CD4-positive, alpha-beta T cell treated with Interleukin-4 for 1 hour (primary cell): ENCODE measurements around the gene LRRC56.
A peak's percentile ranks its signal among the peaks of the same experiment; 100 is the strongest.

Experiments used
- DNase-seq, 2 donors: peaks; one replicate each; pipeline ENCODE4 v3.0.0-alpha.2; 2020 to 2022

The LRRC56 gene

GRCh38 chr11:536841-537621 is at the start of gene LRRC56:
Gene LRRC56, plus strand, starts transcription at chr11:537527. Its CDS starts 3,158 bp downstream, at chr11:540685.
- peak; percentile 95 to 96 for DNase-seq

GRCh38 chr11:487571-488021 is 49.7 kb upstream of the LRRC56 start:
- DNase-seq = no peak

DNA sequence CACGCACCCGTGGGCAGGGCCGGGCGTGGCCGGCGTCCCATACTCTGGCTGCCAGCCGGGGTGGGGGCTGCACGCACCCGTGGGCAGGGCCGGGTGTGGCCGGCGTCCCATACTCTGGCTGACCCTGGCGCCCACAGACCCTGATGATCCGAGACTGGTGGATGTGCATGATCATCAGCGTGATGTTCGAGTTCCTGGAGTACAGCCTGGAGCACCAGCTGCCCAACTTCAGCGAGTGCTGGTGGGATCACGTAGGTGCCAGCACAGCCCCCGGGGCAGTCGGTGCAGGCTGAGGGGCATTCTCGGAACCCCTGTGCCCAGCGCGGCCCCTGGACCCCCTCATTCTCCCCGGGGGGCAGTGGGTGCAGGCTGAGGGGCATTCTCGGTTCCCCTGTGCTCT is 49.3 kb upstream of the LRRC56 start:
- no peak for DNase-seq

DNA sequence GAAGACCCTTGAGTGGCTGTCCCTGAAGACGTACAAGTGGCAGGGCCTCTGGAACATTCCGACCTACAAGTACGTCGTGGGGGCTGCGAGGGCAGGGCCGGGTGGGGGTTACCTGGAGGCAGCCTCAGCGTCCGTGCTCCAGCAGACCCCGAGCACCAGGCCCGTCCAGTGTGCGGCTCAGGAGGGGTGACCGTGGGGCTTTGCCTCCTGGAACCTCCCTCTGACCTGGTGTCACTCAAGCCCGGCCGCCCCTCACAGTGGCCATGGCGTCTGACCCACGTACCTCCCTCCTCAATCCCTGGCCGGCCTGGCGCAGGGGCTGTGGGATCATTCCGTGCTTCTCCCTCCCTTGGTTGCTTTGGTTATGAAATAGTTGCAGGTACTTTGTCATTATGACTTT is 48.7 kb upstream of the LRRC56 start:
- DNase-seq = no peak

- DNase-seq = no peak
Measured at GRCh38 chr11:488992-489391, 48.3 kb upstream of the LRRC56 start.

DNA sequence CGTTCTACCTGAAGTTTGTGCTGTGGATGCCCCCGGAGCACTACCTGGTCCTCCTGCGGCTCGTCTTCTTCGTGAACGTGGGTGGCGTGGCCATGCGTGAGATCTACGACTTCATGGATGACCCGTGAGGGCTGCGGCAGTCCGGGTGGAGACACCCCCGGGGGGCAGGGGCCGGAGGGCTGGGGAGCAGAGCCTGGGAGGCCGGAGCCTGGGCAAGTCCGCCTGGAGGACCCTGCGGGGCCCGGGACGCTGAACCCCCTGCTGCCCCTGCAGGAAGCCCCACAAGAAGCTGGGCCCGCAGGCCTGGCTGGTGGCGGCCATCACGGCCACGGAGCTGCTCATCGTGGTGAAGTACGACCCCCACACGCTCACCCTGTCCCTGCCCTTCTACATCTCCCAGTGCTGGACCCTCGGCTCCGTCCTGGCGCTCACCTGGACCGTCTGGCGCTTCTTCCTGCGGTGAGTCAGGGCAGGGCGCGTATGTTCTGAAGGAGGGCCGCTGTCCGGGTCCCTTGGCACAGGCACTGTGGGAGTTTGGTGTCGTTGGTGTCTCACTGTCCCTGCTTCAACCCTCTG is 47.6 kb upstream of the LRRC56 start:
- DNase-seq = no peak

- DNase-seq = no peak
Measured at GRCh38 chr11:490186-490929, 47.0 kb upstream of the LRRC56 start.

DNA sequence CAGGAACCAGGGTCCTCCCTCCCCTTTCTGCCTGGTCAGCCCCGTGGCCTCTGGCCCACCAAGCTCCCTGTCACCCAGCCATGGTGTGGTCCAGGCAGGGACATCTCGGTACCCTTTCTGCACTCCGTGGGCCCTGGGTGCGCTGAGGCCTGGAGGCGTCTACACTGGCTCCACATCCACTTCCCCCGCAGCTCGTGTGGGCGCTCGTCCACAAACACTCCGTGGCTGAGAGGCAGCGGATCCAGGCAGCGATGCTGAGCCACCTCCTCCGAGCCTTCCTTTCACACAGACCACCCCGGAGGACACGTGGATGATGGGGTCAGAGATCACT is 46.4 kb upstream of the LRRC56 start:
- DNase-seq = no peak

DNA sequence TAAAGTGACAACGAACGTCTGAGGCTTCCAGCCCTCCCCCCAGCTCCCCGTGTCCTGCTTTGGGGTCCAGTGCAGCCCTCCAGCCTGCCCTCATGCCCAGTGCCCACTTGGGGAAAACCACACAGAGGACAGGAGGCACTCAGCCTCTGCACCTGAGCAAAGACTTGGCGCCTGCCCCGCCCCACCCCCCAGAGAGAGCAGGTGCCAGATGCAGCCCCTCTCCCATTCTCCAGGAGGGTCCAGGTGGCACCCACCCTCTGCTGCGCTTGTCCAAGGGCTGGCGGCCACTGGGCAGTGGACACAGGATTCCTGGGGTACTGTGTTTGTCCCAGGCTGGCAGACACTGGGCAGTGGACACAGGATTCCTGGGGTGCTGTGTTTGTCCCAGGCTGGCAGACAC is 46.0 kb upstream of the LRRC56 start:
- no peak for DNase-seq

DNA sequence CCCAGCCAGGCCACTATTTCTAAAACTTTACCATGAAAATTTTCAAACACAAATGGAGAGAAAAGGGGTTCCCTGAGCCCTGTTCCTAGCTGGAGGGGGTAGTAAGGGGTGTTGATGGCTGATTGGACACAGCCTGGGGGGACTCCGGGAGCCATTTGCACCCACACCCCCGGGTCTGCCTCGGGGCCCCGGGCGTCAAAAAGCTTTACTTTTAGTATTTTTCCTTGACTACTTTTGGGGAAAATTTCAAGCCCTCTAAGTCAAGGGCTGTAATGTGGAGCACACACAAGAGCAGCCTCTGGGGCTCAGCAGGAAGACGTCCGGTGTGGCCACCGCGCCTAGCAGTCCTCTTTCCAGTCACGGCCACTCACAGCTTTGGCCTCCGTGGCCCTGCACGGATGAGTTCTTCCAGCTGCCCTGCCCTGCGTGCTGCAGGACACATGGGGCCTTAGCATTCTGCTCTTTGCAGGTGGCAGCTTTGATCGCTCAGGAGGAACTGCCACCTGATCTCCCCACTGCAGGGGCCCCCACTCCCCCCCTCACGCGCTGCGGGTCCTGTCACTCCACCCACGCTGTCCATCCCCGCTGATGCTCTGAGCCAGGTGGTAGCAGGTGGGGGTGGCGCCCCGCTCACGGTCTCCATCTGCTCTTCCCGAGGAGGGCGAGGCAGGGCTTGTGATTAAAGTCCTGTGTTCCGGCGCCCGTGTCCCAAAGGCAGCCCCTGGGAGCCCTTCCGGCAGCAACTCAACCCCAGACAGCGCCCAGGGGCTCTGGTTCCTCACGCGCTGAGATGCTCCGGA is 44.7 kb upstream of the LRRC56 start:
- DNase-seq = no peak

- DNase-seq = no peak
Measured at GRCh38 chr11:494761-495536, 42.4 kb upstream of the LRRC56 start.

DNA sequence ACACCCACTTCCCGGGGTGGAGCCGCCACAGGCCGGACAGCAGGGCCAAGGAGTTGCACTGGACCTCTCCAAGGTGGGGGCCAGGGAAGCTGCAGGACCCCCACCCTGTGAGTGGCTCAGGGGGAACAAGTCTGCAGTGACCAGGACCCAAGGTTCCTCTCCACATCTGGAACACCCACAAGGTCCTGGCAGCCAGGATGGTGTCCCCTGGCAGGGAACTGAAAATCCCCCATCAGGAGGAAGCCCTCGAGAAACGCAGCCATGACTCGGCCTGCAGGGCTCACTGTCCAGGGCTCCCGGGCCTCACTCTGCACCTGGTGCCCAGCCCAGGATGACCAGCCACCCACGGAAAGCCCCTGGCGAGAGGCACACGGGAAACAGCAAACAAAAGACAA is 41.8 kb upstream of the LRRC56 start:
- no peak for DNase-seq

GRCh38 chr11:496834-497564 is 40.3 kb upstream of the LRRC56 start:
- DNase-seq = no peak

DNA sequence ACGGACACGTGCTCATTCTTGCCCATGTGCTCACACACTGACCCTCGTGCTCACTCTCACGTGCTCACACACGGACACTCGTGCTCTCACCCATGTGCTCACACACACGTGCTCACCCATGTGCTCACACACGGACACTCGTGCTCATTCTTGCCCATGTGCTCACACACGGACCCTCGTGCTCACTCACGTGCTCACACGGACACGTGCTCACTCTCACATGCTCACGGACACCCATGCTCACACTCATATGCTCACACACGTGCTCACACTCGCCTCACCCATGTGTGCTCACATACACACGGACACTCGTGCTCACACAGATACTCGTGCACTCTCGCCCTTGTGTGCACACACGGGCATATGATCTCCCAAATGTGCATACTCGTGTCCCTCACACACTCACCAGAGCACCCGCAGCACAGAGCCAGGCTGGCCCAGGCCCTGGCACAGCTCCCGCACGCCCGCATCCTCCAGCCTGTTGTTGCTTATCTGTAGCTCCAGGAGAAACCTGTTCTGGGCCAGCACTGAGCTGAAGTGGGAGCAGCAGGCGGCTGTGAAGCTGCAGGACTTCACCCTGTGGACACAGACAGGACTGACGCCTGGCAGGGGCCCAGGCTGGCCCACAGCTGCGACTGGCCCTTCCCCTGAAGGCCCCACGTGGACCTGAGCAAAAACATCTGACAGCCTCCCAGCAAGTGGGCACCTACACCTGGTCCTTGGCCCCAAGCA is 39.6 kb upstream of the LRRC56 start:
- no peak for DNase-seq

GRCh38 chr11:498297-499181 is 38.8 kb upstream of the LRRC56 start:
- no peak for DNase-seq

- no peak for DNase-seq
Measured at GRCh38 chr11:499201-500076, 37.9 kb upstream of the LRRC56 start.

- DNase-seq = no peak
Measured at GRCh38 chr11:501001-501682, 36.2 kb upstream of the LRRC56 start.

- DNase-seq = no peak
Measured at GRCh38 chr11:501683-502287, 35.5 kb upstream of the LRRC56 start.
